ENCODE results near the gene GNG7.
"Not testable (repeated sequence)": the region's sequence is repeated elsewhere in the genome, so short reads cannot be mapped to it uniquely, and the experiment has no call there.

GNG7 gene

GRCh38 chr19:2726160-2726855 is 23.8 kb upstream of the GNG7 start:
- DNase-seq = no peak

GRCh38 chr19:2724148-2724557 is 21.7 kb upstream of the GNG7 start:
- DNase-seq = no peak

GRCh38 chr19:2723747-2724146 is 21.3 kb upstream of the GNG7 start:
- DNase-seq = no peak

GRCh38 chr19:2723345-2723715 is 20.8 kb upstream of the GNG7 start:
- no peak for DNase-seq

GRCh38 chr19:2722541-2723344 is 20.2 kb upstream of the GNG7 start:
- DNase-seq = no peak

GRCh38 chr19:2721570-2722540 is 19.4 kb upstream of the GNG7 start:
- no peak for DNase-seq

GRCh38 chr19:2720777-2721569 is 18.5 kb upstream of the GNG7 start, which contains the start of gene DIRAS1:
Gene DIRAS1, minus strand, starts transcription at chr19:2721372. Its CDS starts 3,566 bp downstream, at chr19:2717806.
- DNase-seq = no peak

- DNase-seq = no peak
Observed at GRCh38 chr19:2719920-2720776, 17.7 kb upstream of the GNG7 start.

GRCh38 chr19:2719232-2719735 is 16.8 kb upstream of the GNG7 start:
- DNase-seq = no peak

GRCh38 chr19:2717638-2718541 is 15.4 kb upstream of the GNG7 start:
- DNase-seq = no peak

- DNase-seq = no peak
Observed at GRCh38 chr19:2716722-2717637, 14.5 kb upstream of the GNG7 start.

GRCh38 chr19:2716275-2716650 is 13.8 kb upstream of the GNG7 start:
- no peak for DNase-seq

GRCh38 chr19:2715470-2716274 is 13.2 kb upstream of the GNG7 start:
- DNase-seq = no peak

- no peak for DNase-seq
Observed at GRCh38 chr19:2714531-2715269, 12.2 kb upstream of the GNG7 start.

- DNase-seq = not testable (repeated sequence)
Observed at GRCh38 chr19:2714102-2714501, 11.6 kb upstream of the GNG7 start.

- not testable (repeated sequence) for DNase-seq
Observed at GRCh38 chr19:2713170-2713569, 10.7 kb upstream of the GNG7 start.

GRCh38 chr19:2711875-2712205 is 9.3 kb upstream of the GNG7 start:
- DNase-seq = no peak

All from stimulated activated CD8-positive, alpha-beta memory T cell treated with anti-CD3 and anti-CD28 coated beads, Interleukin-4, amount 100 ng/mL, for 48 hours (primary cell).